Left cardiac atrium (tissue), 4 donors: ENCODE measurements around the gene PAX1. TPM values are rescaled to one million over a fixed set of nuclear protein-coding genes. Genes with fewer than 3 reads are reported as not detected.

Experiments
- ATAC-seq, 2 donors: fragments of 200-7000 bp; cut with Tn5 transposase; one replicate each; pipeline ENCODE4 v1.9.1; 2020; ENCODE audit warnings: mild to moderate bottlenecking in 2 of 2, moderate library complexity in 2 of 2
- DNase-seq: peaks from one replicate; pipeline ENCODE4 v3.0.0-alpha.2; 2020
- intact Hi-C, 2 donors: fragments of 100-400 bp; cut with DNase I; formaldehyde crosslinking; loops; one replicate each; pipeline versions ENCODE4 v1.14.1 to v1.15.1; 2022 to 2023
- long read RNA-seq: library from polyadenylated mRNA; unstranded; transcript quantifications from one replicate; pipeline ENCODE4 v2.0.0, GENCODE V29; 2021
- total RNA-seq, 2 donors: library from RNA; stranded (reverse); fragmentation: NEBNext Ultra II Directional; extraction: Animal tissue kit (Norgen Biotek cat#: 25700); gene quantifications; one replicate each; pipeline ENCODE4 v1.2.1, GENCODE V29; 2021
- donor health status: DM: no; HTN: yes; CAD: no.
- donor health status: DM: no; HTN: yes; CAD: no; lungs with severe emphysema.
- donor health status: DM: yes; HTN: yes; CAD: no.
- donor health status: Dilated cardiomyopathy.

Gene PAX1
- not detected for total RNA-seq
- long read RNA-seq = 0 reads

DNA sequence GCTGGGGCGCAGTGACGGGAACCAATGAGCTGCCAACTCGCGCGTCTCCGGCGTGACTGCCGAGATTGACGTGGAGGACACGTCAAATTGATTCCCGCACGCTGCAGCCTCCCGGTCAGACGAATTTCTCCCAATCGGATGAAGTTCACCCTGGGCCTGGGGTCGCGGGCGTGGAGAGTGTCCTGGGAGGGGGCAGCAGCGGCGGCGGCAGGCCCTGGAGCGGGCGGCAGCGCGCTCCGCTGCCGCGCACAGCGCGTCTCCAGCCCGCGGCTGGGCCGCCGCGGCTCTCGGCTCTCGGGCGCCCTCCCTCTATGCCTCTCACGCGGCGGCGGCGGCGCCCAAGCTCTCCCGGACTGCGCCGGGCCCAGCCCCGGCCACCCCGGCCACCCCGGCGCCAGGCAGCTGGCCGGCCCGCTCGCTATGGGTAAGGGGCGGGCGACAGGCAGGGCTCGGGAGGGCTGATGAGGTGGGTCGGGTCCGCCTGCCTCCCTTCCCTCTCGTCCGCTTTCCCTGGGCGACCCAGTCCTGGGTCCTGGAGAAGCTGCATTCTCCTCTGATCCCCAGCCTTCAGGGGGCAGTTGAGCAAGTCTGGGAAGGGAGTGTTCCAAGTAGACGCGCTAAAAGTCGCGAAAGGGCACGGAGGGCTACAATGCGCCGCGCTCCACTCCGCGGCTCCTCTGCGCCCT, at the start of gene PAX1:
Gene PAX1 (plus strand): TSS at position 90 of the 686 bp plus-strand sequence. CDS start 49 bp downstream, at position 139.
- intact Hi-C loops = no loop called here
- ATAC-seq (peak; percentile 34 to 51), DNase-seq (no peak)

DNA sequence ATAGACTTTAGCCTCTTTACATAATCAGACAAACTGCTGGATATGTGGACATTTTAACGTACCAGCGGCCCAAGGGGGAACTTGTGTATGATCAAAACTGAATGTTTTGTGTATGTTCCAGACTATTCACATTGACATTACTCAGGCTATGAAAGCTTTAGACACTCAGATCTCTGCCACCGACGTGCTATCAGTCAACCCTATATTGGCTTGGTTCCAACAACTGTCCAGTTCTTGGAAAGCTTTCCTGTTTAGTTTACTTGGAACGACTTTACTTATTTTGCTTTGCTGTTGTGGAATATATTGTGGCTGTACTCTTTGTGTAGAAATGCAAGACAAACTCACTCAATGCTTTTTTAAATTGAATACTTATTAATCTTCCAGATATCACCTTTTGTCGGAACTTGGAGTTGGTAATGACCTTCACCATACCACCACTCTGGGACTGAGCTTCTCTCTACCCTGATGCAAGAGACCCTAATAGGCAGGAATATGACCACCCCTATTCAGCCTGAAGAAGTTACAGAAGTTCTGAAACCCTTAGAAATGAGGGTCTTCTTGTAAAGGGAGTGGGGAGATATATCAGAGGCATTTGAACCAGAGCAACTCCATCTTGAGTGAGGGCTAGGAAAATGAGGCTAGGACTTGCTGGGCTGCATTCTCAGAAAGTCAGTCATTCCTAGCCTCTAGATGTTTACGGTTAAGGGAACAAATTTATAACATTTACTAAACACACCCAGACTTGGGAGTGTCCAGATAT, 49.0 kb upstream of the PAX1 start:
- no peak for DNase-seq
- no peak for ATAC-seq
- intact Hi-C loops = no loop called here

DNA sequence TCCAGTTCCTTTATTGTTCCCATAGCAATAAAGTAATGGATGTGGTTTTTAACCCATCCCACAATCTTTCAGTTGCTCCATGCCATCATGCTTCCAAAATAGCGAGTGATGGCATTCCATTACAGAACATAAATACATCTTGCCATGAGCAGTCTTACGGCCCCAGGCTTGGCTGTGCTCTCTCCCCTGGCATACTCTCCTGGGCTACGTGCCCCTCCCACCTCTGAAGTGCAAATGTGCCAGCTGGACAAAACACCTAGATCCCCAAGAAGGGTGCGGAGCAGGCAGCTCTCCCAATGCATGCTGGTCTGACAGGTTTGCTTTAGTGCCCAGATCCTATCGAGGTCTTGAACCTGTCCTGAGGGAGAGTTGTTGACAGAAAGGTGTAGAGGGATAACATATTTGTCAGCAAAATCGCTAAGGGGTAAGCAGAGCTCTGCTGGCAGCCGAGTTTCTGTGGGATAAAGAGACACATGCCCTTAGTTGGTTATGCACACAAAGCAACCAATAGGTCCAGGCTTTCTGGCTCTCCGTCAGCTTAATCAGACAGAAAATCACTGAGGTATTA, 43.9 kb upstream of the PAX1 start:
- ATAC-seq = no peak
- intact Hi-C loops = no loop called here
- no peak for DNase-seq

DNA sequence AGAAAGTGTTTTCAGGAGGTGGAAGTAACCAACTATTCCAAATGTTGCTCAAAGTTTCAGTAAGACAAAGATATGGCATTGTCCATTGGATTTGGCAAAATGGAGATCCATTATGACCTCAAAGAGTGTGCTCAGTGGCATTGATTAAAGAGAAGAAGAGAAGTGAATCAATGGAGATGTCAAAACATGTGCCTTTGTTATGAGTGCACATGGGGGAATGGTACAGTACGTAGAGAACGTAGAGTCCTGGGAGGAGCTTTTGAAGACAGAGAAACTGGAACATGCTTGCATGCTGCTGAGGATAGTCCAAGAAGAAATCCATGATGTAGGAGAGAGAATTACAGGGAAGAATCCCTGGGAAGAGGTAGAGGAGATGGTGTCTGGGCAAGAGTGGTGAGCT, 42.0 kb upstream of the PAX1 start:
- intact Hi-C loops = no loop called here
- ATAC-seq = no peak
- DNase-seq = no peak

DNA sequence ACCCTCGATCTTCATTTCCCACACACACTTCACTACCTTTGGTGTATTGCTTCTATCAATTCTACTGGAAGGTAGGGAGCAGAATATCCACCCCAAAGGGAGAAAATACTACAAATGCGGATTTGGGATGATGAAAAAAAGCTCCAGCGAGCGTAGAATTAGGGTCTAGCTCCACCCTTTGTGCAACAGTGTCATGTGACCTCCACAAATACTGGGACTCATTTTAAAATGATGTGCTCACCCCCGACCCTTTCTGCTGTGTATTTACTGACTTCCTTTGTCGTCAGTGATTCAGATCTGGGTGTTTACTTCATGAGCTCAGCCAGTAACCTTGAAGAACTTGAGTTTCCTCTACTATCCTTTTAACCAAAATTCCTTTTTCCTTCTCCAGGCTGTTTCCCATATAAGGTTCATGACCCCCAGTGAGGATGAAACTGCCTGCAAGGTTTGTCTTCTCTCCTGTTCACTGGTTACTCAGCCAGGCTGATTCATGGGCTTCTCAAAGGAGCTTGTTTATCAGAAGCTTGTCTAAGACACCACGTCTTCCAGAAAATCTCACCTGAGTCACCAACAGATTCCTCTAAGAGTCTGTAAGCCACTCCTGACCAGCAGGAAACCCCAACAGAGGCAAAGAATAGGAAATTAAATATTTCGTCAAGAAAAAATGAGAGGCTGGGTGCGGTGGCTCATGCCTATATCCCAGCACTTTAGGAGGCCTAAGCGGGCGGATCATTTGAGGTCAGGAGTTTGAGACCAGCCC, 39.6 kb upstream of the PAX1 start:
- intact Hi-C loops = no loop called here
- no peak for DNase-seq
- ATAC-seq = no peak

DNA sequence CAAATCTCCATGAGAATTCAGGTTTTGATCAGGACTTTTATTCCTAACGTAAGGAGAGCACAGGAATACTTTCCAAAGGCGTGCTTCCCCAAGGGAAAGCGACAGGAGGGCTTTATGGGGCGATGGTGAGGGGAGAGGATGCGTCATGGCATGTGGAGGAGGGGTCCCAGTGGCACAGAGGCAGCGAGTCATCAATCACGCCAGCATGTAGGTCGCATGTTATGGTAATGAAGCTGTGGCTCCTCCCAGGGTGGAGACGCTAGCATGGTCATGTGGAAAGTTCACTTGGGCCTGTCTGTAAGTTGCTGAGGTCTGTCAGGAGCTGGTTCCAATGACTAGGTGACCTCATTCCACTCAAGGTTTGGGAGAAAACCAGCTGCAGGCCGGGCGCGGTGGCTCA, 35.3 kb upstream of the PAX1 start:
- intact Hi-C loops = no loop called here
- DNase-seq (no peak), ATAC-seq (no peak)

DNA sequence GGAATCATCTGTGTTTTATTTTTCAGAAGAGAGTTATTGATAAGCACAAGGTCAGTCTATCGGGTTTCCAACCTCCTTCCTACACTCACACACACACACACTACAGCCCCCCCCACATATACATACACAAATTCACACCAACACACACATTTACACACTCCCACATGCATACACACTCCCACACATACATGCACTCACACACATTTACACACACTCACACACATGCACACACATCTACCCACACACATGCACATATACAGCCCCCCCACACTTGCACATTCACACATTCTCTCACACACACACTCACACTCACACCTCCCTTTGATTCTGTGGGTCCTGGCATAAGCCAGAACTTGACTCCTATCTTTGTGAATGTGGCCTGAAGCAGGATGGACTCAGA, 34.5 kb upstream of the PAX1 start:
- intact Hi-C loops = no loop called here
- DNase-seq = no peak
- no peak for ATAC-seq

DNA sequence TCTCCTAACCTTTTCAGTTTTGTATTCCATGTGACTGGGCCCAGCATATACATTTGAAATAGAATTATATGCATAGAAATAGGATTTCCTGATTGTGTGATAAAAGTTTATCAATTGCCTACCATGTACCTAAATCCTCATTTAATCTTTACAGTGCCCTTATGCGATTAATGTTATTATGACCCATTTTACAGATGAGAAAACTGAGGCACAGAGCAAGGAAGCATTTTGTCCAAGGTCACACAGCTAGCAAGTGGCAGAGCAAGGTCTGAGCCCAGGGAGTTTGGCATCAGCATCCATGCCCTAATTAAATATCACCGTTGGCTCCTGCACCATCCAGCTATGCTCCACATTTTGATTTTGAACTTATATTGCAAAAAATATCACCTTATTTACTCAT, 28.2 kb upstream of the PAX1 start:
- DNase-seq (no peak), ATAC-seq (no peak)
- intact Hi-C loops = no loop called here

DNA sequence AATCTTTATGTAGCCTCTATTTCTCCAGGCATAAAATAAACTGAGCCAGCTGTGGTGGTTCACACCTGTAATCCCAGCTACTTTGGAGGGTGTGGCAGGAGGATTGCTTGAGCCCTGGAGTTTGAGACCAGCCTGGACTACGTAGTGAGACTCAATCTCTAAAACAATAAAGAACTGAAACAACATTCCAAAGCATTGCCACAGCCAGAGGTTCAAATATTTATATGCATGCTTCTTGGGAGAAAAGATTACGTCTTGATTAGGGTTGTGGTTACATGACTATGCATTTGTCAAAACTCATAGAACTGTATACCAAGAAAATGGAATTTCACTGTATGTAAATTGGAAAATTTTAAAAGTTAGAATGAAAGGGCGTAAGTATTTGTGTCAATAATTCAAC, 27.7 kb upstream of the PAX1 start:
- intact Hi-C loops = no loop called here
- ATAC-seq (no peak), DNase-seq (no peak)

DNA sequence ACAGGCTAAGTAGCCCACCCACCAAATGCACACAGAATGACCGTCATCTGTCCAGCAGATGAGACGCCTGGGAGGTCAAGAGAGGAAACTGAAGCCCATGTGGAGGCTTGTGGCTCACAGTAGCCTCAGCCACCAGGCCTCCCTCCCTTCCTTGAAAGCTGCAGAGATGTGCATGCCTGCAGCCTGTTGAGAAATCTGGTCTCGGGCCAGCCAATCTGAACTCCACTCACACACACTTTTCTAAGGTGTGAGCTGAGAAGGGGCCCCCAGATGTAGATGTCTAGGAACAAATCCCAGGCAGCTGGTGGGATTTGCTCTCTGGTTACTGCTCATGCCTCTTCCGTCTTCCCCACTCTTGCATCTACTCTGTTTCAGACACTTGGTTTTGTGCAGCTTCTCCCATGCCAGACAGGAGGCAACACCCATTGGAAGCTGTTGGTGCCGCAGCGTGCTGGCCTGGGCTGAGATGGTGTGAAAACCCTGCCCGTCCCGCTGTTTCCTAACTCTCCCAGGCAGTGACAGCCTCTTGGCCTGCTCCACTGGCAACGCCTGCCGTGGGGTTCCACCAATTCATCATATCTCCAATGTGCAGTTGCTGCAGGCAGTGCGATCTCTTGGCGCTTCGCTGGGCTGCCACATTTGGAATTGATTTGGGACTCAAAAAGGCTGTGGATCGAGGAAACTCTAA, 24.1 kb upstream of the PAX1 start:
- DNase-seq = no peak
- intact Hi-C loops = no loop called here
- peak; percentile 82 to 84 for ATAC-seq

DNA sequence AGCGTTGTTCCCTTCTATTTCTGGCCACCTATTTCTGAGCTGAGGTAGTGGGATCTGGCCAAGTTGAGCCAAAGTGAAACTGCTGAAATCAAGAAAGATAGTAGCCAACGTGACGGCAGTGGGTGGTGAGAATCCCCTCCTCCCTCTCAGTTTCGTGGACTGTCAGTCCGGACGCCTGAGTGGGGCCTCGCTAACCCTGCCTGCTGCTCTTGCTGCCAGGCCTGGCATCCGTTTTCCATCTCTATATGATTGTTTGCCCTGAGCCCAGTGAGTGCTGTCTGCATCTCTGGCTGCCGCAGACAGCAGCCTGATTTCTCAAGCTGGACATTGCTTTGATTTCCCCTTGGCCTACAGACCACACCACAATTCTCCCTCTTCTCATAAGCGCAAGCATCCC, 23.5 kb upstream of the PAX1 start:
- DNase-seq = no peak
- intact Hi-C loops = no loop called here
- ATAC-seq = peak; percentile 45 to 68

DNA sequence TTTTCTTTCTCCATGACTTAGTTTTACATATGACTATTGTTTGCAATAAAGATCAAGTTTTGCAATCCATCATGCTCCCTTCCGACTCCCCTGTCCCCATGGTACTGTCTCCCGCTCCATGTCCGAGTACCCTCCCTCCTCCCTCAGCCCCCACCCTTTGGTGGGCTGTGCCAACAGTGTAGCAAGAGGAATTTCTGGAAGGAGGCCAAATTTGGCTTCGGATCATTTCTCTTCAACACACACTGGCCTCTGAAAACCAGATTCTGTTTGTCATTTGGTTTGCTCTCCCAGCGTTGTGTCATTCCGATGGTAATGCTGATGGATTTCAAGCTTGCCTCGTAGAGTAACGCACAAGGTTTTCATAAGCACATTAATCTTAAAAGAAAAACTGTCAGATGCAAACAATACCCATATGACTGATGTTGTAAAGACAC, 22.9 kb upstream of the PAX1 start:
- intact Hi-C loops = no loop called here
- peak; percentile 35 to 91 for ATAC-seq
- DNase-seq = no peak

DNA sequence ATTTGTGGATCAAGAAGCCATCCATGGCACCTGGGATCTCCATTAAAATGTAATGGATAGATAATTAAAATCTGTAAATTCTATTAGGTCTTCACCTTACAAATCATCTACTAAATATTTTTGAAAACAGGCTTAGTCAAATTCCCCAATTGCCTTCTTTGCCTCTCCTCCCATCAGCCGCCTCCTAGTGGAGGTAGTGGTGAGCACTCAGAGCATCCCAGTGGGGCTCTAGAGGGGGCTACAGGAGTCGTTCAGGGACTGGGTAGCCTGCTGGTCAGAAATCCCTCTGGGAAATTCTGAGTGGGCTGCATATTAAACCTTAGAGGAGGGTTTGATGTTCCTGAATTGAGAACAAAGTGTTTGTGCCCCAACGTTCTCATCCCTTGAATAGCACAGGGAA, 20.8 kb upstream of the PAX1 start:
- DNase-seq = no peak
- no peak for ATAC-seq
- intact Hi-C loops = no loop called here

DNA sequence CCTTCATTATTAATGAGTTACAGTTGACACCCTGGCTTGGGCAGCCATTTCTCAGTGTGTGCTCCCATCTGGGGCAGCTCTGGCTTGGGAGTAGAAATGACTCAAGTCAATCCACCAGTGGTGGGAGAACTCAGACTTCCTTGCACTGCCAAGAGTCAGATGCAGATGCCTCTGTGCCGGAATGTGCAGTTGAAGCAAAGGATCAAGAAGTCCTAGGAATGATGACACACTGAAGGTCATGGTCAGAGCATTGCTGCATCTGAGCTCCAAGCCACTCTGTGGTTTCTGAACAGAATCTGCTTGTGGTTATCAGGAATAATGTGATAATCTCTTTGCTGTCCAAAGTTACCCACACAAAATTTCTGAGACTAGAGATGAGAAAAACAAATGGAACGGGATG, 19.5 kb upstream of the PAX1 start:
- DNase-seq (no peak), ATAC-seq (no peak)
- intact Hi-C loops = no loop called here

DNA sequence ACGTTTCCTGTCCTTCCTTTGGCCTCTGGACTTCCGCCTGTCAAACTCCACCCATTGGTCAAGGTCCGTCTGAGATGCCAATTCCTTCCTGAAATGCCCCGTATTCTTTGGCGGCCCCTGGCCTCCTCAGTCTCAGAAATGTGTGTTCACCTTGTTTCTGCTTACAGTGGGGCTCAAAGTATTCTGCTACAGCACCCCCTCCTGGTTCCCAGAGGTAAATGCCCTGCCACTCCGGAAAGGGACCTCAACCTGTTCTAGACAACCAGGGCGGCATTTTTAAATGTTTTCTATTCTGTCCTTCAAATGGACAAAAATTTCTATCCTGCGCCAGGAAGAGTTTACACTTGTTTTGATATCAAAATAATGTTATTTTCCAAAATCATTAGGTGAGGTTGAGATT, 12.1 kb upstream of the PAX1 start:
- no peak for DNase-seq
- no peak for ATAC-seq
- intact Hi-C loops = no loop called here

DNA sequence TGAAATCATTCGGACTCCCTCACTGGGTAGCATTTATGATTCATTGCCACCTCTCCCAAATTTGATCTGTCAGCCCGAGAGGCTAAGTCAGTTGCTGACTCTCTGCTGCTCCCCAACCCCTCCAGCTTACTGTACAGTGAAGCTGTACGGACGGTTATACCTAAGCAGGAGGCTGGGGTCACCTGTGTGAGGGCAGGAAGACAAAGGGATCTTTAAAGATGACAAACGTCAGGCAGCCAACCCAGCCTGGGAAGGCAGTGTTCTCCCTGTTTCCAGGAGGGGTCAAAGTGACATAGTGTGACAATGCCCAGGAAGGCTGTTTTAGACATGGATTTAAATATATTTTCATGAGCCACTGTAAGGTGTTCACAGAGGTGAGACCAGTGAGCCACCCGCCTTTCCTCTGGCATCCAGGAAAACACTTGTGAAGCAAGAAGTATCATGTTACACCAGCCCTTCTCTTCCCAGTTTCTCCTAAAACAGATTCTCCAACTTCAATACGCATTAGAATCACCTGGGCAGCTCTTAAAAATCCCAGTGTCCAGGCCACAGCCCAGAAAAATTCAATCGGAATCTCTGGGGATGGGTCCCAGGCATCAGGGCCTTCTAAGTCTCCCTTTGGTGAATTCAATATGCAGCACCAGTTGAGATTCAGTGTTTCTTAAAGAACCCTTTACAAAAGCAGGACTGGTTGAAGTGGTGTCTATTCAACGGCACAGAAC, 6.8 kb upstream of the PAX1 start:
- intact Hi-C loops = no loop called here
- ATAC-seq = no peak
- DNase-seq = no peak

DNA sequence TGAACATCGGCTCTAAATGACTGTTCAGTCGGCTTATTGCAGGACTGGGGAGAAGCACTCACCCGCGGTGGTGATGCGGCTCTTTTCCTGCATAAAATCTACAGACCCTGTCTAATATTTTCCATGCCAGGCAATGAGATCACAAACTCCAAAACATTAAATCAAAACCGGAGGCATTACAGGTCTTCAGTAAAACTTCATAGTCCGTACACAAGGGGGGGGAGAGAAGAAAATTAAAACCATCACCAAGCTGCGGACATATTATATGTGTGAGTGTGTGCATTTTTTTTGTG, 6.3 kb upstream of the PAX1 start:
- ATAC-seq = no peak
- DNase-seq = no peak
- intact Hi-C loops = no loop called here

DNA sequence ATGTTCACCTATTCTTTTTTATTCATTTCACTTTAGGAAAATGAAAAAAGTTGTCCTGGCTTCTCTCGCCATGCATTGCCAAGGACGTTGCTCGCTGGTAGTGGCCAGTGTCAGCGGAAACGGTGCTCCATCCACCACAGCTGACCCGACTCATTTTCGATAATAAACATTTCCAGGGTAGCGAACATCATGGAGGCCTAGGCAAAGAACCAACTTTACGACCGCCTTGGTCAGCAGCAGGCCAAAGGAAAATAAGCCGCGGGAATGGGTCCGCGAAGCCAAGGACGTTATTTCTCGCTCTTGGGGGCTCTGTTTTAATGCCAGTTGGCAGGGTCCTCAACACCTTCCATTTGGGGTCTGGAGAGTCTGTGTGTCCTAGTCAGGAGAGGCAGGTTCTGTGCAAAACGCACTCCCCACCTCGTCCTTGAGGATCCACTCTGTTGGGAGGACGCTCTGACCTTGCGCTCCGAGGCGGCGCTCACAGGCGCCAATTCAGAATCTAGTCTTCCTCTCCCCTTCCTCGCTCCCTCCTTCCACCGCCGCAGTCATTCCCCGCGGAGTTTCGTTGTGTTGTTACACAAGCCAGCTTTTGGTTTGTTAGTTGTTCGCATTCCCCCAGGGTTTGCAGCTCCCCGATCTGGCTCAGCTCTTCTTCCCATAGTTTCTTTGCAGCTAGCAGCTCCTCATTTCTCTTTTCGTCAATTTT, 4.1 kb upstream of the PAX1 start:
- ATAC-seq (no peak), DNase-seq (no peak)
- intact Hi-C loops = no loop called here
